Dedifferentiated amniotic fluid mesenchymal stem cell (primary cell): Measurements from ENCODE around the gene ADAD1.
"Not testable (repeated sequence)": the region's sequence is repeated elsewhere in the genome, so short reads cannot be mapped to it uniquely, and the experiment has no call there.

ENCODE experiments used
- DNase-seq: peaks from one replicate; pipeline ENCODE4 v3.0.0-alpha.2; 2016; ENCODE audit errors: extremely low spot score

Gene ADAD1

GRCh38 chr4:122378711-122379110 lies at the start of gene ADAD1:
ADAD1 (plus strand) TSS chr4:122379011; CDS start chr4:122380070, 1,059 bp downstream.
- no peak for DNase-seq

DNA sequence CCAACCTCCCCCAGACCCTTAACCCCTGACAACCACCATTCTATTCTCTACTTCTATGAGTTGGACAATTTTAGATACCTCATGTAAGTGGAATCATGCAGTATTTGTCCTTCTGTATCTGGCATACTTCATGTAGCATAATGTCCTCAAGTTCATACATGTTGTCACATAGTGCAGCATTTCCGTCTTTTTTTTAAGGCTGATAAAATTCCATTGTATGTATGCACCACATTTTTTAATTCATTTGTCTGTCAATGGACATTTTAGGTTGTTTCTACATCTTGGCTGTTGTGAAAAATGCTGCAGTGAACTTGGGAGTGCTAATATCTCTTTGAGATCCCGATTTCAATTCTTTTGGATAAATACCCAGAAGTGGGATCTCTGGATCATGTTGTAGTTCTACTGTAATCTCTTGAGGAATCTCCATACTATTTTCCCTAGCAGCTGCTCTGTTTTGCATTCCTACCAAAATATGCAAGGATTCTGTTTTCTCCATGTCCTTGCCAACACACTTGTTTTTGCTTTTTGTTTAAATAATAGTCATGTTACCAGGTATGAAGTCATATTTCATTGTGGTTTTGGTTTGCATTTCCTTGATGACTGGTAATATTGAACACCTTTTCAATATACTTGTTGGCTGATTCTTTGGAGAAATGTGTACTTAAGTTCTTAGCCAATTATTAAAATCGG lies 48.8 kb upstream of the ADAD1 start:
- peak; percentile 84 for DNase-seq

DNA sequence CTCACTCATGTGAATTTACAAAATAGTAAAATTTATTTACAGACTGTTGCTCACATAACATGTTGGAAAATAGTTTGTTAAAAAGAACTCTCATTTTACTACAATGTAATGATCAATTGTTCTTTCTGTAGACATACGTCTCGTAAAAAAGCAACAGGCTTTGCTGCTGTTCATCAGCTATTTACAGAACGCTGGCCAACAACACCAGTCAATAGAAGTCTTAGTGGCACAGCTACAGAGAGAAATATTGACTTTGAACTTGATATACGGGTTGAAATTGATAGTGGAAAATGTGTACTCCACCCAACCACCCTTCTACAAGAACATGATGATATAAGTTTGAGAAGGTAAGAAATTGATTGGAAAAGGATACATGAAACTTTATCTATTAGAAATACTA lies 47.6 kb upstream of the ADAD1 start:
- no peak for DNase-seq

DNA sequence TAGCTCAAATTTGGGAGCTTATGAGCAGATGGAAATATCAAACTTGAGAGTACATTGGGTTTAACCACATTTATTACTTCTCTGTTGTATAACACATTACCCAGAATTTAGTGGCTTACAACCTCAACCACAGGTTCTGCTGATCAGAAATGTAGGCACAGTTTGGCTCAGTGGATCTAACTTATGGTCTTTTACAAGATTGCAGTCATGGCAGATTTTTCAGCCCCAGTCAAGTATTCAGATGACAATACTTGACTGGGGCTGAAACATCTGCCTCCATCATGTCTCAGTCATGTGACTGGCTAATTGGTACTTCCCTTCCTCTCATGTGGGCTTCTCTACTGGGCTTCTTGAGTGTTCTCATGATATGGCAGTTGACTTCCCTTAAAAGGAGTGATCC lies 44.0 kb upstream of the ADAD1 start:
- DNase-seq = no peak

- DNase-seq = peak; percentile 64
These were observed 36.9 kb upstream of the ADAD1 start for GRCh38 chr4:122341886-122342285.

GRCh38 chr4:122346036-122346435 lies 32.8 kb upstream of the ADAD1 start:
- no peak for DNase-seq

DNA sequence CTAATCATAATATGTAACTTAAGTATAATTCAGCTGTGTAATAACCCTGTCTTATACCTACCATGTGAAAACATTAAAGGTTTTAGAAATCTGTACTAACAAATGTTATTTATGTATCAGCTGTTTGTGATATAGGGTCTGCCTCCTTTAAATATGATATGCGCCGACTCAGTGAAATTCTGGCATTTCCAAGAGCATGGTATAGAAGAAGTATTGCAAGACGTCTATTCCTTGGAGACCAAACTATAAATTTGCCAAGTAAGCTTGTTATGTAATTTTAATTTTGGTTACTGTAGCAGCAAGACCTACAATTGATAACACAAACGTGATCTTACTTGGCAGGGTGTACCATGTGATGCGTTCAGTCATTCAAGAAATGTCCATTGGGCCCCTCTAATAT lies 32.3 kb upstream of the ADAD1 start:
- DNase-seq = no peak

- DNase-seq = no peak
These were observed 22.4 kb upstream of the ADAD1 start for GRCh38 chr4:122356317-122356808.

- no peak for DNase-seq
These were observed 18.1 kb upstream of the ADAD1 start for GRCh38 chr4:122360754-122361153.

GRCh38 chr4:122364700-122365404 lies 14.0 kb upstream of the ADAD1 start:
- DNase-seq = no peak

DNA sequence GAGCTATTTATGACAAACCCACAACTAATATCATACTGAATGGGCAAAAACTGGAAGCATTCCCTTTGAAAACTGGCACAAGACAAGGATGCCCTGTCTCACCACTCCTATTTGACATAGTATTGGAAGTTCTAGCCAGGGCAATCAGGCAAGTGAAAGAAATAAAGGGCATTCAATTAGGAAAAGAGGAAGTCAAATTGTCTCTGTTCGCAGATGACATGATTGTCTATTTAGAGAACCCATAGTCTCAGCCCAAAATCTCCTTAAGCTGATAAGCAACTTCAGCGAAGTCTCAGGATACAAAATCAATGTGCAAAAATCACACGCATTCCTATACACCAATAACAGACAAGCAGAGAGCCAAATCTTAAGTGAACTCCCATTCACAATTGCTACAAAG lies 10.0 kb upstream of the ADAD1 start:
- not testable (repeated sequence) for DNase-seq

GRCh38 chr4:122377352-122377751 lies 1.5 kb upstream of the ADAD1 start:
- no peak for DNase-seq

- no peak for DNase-seq
These were observed 428 bp downstream of the ADAD1 start for GRCh38 chr4:122379239-122379638.

GRCh38 chr4:122383341-122383740 lies 4.5 kb downstream of the ADAD1 start:
- no peak for DNase-seq

GRCh38 chr4:122384245-122384644 lies 5.4 kb downstream of the ADAD1 start:
- no peak for DNase-seq

DNA sequence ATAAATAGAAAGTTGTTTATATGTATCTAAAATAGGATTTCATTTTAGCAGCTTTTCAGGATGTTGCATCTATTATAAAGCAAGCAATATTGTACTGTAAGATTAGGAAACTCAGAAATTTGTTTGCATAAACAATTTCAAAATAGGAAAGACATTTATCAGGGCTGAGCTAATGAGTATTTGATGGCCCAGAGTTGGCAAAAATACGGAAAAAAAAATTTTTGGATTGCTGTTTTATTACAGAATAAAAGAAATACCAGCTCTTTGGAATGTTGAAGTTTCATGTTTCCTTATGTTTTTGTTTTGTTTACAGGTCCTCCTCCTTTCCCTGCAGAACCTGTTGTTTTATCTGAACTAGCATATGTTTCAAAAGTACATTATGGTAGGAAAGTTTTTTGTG lies 14.5 kb downstream of the ADAD1 start:
- no peak for DNase-seq

DNA sequence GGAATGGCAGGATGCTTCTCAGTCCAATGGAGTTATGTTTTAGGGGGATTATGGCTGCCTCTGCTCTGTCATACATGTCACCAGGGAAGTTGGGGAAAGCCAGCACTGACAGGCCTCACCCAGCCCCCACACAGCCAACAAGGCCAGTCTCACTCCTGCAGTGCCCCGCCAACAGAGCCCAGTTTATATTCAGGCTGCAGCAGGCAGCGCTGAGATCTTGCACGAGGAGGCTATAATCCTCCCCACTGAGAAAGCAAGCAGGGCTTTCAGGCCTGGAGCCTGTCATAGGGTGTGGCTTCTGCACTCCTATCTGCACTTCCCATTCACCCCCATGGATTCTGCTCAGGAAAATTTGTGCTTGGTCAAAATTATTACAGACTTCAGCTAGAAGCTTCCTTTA lies 25.1 kb downstream of the ADAD1 start:
- DNase-seq = no peak

DNA sequence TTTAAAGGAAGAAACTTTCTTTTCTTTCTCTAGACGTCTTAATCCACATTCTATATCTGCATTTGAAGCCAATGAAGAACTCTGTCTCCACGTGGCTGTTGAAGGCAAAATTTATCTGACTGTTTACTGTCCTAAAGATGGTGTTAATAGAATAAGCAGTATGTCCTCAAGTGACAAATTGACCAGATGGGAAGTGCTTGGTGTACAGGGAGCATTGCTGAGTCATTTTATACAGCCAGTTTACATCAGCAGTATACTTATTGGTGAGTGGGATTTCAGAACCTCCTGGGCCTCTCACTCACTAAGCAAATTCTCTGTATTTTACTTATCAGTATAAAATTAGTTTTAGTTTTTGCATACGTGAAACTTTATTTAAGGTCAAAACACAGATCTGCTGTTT lies 33.7 kb downstream of the ADAD1 start:
- no peak for DNase-seq

GRCh38 chr4:122423246-122423645 lies 44.4 kb downstream of the ADAD1 start:
- DNase-seq = no peak

DNA sequence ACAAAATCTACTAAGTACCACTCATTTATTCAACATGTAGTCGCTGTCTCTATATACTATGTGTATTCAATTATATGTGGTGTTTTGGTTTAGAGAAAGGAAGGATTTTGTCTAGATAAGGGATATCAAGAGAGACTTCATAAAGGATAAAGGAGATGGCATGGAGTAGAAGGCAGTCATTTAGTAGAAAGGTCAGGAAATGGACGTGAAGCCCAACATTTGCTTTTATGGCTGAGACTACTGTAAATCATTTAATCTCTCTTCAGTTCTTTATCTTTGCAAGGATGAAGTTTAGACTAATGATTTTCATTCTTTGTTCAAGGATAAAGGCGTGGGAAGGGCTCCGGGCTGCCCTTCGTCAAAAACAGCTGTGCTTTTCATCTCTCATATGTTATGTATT lies 52.5 kb downstream of the ADAD1 start:
- DNase-seq = no peak

- no peak for DNase-seq
These were observed 55.5 kb downstream of the ADAD1 start for GRCh38 chr4:122434285-122434684.

GRCh38 chr4:122450847-122451246 lies 72.0 kb downstream of the ADAD1 start:
- DNase-seq = no peak

GRCh38 chr4:122453384-122453995 lies 74.7 kb downstream of the ADAD1 start:
- DNase-seq = no peak
